Pons (tissue), 1 donor: ENCODE data around the gene CLEC2B.

Experiments used
- DNase-seq: peaks from one replicate; pipeline ENCODE4 v3.0.0-alpha.2; 2016; ENCODE audit warnings: low spot score

The CLEC2B gene

DNA sequence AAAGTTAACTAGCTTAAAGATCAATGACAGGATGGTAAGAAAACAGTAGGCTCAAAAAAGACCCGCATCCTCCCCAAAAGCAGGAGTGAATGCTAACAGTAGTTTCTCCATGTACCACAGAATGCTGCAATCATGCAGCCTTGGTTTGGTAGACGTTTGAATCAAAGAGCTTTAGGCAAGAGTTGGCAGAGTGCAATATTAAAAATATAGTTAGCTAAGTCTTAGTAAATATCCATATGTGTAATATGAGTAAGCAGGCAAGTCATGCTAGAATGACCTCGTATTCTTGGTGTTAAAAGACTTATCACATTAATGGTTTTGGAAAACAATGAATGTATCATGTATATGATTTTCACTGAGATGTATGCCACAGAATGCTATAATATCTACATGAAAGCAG, 60.6 kb downstream of the CLEC2B start:
- DNase-seq, result no peak

DNA sequence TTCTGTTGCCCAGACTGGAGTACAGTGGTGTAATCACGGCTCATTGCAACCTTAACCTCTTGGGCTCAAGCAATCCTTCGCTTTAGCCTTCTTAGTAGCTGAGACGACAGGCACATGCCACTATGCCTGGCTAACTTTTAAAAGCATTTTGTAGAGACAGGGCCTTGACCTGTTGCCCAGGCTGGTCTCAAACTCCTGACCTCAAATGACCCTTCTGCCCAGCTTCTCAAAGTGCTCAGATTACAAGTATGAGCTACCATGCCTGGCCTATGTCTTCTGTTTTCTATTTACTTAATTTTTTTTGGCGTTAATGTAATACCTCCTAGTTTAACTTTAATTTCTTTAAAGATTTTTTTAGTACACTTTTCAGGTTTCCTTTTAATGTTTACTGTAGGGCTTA, 62.4 kb downstream of the CLEC2B start:
- DNase-seq, result no peak

DNA sequence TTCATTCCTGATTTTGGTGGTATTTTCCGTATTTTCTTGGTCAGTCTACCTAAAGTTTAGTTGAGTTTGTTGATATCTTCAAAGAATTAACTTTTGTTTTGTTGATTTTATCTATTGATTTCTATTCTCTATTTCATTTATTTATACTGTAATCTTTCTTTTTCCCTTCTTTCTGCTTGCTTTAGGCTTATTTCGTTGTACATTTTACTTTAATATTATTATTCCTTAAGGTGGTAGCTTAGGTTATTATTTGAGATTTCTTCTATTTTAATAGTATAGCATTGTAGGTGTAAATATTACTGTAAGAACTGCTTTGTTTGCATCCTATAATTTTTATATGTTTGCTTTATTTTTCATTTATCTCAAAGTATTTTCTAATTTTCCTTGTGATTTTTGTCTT, 63.3 kb downstream of the CLEC2B start:
- no peak for DNase-seq
